8988T (cell line): ENCODE results near the gene BNC2.

Experiments
- DNase-seq: peaks from one replicate; pipeline ENCODE4 v3.0.0; 2011

Gene BNC2

DNA sequence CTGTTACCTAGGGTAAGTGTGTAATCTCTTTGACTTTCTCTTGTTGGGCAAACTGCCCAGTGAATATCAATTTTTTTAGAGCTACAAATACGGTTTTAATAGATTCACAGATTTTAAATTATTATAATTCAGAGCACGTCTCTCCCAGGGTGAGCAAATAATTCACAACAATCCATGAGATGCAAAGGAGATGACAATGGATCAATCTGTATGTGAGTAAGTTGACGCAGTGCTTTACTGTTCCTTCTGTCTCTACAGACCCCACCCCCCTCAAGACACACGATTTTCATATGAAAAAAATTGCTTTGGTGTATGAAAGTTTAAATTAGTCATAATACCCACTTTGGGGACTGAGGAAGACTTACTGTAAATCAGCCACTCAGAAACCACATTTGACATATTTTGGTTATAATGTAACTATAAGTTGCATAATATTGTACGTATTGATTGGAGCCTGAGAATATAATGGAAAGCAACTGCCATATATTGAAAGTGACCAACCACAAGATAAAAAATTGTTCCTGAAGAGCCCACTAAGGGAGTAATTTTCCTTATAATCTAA lies 201.7 kb downstream of the BNC2 start:
- DNase-seq, result no peak

DNA sequence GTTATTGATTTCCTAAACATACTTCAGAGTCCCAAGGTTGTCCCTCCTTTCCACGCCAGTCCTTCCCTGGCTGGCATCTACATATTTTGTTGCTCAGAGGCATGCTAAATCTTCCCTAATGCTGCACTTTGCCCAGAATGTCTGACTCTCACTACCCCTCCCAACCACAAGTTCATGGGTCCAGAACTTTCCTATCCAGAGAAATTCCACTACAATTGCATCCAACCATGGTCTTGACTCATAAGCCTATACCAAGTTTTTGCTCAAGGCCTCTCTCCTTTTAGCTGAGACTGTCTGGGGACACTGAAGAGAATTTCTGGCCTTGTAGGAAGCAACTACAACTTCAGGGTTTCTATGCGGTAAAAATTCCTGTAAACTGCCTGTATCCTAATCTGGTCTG lies 206.3 kb downstream of the BNC2 start:
- DNase-seq, result no peak

DNA sequence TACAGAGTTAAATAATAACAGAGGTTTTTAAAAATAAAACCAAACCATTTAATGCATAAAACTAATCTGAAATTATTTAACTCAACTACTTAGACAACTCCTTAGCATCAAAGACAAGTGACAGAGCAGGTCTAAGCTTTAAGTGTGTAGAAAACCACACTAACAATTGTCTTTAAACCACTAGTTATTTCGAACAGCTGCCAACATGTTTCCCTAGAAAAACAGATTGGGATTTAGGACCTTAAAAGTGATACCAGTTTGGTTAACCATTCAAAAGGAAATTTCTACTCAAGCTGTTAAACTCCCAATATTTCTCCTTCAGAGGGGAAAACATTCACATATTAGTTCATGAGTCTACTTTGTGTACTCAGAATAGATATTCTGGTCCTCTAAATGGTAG lies 208.7 kb downstream of the BNC2 start:
- DNase-seq, result no peak

DNA sequence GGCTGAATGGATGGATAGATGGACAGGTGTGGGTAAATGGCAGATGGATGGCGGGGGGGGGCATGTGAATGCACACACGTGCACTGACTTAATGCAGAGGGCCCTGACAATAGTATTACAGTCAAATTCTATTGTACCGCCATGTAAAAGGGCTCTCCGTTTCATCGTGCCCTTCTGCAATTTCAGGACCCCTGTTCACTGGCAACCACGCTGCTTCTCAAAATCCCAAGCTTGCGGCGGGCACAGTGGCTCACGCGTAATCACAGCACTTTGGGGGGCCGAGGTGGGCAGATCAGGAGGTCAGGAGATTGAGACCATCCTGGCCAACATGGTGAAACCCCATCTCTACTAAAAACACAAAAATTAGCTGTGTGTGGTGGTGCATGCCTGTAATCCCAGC lies 211.4 kb downstream of the BNC2 start:
- DNase-seq, result no peak

DNA sequence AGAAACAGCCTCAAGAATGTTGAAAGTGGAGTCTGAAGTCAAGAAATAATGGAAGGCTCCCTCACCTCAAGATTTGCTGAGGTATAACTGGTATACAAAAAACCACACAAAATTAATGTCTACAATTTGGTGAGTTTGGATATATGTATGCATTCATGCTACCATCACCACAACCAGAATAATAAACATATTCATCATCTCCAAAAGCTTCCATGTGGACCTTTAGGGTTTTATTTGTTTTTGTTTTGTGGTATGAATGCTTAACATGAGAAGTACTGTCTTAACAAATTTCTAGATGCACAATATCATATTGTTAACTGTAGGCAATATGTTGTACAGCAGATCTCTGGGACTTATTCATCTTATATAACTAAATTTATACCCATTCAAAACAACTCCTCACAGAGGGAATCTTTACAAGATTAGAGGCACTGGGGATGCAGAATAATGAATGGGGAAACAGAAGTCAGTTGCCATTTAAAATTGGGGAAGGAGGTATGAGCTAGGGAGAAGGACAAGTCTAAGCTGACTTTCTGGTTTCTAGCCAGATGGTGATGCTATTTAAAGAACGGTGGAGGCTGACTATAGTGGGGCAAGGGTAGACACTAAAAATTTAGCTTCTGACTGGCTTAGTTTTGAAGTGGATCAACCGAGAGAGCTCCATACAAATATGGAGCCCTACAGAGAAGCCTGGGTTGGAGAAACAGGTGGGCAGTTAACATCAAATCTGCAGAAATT lies 213.9 kb downstream of the BNC2 start:
- no peak for DNase-seq

DNA sequence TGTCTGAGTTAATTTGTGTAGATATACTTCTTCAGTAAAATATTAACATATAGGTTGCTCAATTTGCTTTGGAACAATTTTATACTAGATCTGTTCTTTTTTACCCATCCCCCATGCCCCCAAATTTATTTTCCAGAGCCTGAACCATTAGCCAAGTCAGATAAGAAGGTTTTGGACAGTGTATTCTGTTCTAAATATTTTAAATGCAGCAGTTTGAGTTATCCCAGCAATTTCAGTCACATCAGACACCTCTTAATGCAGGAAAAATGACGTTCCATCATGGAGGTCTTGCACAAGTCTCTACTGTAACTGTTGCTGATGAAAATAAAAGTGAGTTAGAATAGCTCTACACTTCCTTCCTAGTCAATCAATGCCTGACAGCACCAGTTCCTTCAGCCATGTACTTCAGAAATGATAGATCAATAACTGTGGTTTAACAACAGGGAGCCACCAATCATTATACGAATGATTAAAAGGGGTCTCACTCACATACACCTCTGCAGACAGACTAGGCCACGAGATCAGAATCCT lies 215.8 kb downstream of the BNC2 start:
- no peak for DNase-seq

DNA sequence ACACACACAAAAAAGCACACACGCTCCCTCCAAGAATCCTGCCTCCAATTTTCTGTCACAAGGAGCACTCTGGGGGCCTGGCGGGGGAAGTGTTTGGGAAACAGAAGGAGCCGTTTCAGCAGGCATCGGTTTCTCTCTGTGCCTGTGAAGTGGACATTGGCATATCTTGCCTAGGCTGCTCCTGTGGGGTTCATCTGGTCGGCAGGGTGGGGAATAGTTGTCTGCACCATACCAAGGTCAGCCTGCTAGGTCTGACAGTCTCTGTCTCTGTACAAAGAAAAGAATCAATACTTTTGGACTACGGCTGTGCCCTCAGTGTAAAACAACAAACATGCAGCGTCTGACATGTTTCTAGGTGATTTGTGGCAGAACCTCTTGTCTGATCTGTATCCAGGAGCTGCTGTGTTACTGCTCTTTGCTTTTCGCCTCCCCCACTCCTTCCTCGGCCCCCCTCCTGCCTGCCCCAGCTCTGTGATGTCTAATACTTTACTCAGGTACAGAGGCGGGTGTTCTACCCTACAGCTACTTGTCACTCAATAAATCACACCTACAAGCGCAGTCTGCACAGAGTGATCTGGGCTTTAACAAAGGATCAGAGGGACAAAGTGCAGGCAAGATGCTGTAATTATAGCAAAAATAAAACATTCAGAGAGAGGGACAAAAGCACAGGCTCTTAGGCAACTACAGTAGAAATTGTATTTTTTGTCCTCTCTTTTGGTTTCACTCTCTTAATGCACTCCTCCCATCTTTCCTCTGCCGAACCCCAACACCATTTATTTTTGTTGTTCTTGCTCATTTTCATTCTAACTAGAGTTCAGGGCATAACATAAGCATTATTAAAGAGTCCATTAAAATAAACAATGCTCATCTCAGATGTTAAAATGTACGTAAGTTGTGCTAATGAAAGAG lies 216.7 kb downstream of the BNC2 start:
- no peak for DNase-seq

DNA sequence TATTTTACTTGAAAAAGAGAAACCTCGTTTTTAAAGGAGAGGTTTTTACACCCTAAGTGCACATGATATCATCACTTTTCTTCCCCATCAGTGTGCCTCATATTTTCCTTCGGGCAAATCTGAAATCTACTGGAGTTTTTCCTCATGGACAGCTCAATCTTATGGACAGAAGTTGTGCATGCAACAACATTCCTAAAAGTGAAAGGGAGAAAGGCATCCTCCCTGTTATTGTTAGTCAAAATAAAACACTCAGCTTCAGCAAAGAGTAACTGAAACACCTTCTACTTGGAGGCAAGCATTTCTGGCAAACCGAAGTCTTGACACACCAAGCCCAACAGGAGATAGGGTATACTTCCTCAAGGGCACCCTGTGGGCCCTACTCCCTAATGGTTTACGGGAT lies 217.9 kb downstream of the BNC2 start:
- DNase-seq, result no peak

DNA sequence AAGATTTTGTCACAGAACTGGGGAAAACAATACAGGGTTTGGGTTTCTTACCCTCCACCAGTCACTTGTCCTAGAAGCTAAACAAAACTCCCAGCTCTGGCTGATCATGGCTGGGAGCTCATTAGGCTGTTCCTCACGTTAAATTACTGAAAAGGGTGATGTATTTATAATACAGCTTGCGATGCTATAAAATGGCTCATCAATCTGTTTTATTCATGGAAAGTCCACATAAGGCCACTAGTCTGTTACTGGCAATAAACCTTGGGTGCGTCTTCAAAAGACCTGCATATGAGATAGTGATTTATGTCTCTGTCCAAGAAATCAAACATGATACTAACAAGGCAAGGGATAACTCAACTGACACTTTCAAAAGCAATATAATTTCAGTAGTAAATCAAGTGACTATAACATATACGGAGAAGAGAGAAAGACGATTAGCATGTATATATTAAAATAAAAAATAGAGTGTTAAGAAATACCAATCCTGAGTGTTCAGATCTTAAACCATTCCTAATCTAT lies 219.0 kb downstream of the BNC2 start:
- DNase-seq, result no peak

DNA sequence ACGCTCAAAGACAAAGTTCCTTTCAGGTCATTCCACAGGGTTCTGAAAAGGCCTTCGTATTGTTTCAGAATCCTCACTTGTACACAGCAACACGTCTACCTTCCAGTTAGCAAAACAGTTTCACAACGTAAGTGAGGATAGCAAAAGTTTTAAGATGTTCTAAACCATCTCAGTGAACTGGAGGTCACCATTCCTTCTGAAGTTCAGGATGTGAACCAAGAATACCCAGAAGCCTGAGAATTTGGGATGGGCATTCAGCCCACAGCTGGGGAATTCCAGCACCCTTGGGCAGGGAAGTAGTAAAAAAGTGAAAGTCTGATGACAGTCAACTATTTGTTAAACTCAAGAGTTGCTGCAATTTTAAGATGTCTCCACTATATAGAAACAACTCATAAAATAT lies 224.5 kb downstream of the BNC2 start:
- no peak for DNase-seq

DNA sequence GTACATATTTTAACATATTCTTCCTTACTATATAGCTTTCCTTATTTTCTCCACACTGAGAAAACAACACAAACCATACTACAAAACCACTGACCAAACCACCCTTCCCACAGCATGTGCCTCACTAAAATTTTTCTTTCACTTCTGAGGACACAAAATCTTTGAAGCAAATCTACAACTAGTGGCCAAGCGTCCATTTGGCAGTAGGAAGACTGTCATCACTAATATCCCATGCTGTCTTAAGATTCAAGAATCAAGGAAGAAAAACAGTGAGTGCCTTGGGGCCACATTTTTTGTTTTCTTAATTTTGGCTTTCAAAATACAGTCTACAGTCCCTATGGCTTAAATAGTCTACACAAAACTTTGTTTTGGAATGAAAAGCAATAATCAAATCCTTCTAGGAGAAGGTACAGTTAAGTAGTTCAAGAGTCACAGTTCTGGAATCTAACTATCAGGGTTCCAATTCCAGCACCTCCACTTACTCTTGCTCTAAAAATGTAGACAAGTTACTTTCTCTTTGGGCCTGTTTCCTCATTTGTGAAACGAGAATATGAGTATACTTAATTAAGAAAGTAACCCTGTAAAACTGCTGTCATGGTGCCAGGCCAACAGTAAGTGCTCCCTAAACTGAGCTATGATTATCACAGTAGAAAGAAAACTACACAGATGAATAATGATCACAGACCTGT lies 227.9 kb downstream of the BNC2 start:
- DNase-seq, result no peak

DNA sequence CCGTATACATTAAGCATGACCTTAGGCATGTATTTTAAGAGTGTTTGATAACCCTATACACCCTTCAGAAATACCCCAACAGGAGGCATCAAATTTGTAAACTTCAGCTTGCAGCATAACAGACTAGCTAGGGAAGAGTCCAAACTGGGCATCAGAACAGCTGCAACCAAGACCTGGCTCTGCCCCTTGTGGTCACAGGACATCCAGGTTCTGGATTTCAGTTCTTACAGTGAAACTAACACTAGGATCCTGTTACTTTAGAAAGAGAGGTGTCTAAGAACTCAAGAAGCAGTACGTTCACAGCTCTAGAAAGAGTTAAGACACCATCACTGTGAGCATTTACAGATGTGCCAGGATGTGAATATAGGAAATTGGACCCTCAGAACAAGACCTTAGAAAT lies 229.8 kb downstream of the BNC2 start:
- no peak for DNase-seq

DNA sequence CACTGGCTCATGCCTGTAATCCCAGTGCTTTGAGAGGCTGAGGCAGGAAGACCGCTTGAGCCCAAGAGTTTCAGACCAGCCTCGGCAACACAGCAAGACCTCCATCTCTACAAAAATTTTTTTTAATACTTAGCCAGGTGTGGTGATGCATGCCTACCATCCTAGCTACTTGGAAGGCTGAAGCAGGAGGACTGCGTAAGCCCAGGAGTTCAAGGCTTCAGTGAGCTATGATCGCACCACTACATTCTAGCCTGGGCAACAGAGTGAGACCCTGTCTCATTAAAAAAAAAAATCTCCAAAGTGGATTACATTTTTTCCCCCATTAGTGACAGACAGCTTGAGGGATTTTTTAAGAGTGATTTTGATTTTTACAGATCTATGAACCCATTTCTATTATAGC lies 230.8 kb downstream of the BNC2 start:
- DNase-seq, result no peak

DNA sequence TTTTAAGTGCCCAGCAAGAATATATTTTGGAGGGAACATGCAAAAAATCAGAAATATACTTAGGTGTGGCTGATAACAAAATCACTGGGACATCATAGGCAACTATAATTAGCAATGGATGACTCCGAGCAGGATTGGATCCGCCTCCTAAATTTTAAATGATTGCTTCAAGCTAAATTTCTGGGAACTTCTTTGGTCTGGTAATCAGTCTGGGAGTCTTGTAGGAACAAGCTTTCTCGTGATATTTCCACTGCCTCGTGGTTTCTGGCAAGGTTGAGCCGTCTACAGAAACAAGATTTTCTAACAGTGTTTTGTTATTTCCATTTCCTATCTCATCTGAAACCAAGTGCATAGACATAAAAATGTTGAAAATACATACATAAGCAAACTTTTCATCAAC lies 232.6 kb downstream of the BNC2 start:
- DNase-seq, result no peak

DNA sequence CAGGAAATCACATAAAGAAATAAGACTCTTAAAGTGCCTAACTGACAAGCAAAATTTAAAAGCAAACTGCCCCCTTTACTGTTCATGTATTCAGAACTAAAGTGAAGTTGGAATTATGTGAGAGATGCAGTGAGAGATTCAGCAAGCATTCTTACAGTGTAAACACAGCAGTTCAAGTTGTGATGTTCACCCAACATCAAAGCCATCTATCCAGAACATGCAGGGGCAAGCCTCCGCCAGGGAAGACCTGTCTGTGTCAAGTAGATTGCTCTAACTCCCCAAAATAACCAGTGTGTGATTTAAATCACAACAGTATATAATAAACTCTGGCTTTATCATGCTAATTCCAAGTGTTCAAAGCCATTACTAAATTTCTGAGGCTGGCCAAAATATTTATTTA lies 233.3 kb downstream of the BNC2 start:
- no peak for DNase-seq

DNA sequence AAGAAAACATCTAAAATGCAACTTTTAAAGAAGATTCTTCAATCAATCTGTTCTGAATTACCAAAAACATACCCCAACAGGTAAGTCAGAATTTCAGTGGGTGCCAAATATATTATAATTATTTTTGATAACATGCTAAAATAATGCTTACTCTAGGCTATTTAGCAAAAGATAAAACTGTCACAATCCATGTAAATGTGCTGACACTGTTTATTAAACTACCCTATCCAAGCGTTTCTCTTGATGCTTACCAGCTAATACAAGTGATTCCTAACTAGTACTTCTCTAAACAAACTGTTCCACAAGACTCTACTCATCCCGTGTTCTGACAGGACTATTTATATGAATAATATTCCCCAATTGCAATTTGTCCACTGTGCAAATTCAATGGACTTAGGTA lies 236.7 kb downstream of the BNC2 start:
- DNase-seq, result no peak

DNA sequence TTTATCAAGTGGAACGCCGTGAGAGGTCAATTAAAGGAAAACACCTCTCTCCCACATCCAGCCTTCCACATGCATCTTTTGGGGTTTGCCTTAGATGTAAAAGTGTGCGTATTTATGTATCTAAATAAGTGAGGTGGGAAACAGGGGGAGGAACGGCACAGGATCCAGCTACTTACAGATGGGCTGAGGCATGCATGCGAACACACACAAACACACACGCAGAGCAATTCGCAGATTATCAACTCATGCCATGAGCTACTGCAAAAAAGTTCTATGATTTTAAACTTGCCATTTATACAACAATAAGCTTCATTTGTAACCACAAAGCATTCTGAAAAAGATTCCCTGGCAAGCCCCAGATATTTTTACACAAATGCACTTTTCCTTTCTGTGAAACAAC lies 242.1 kb downstream of the BNC2 start:
- no peak for DNase-seq

DNA sequence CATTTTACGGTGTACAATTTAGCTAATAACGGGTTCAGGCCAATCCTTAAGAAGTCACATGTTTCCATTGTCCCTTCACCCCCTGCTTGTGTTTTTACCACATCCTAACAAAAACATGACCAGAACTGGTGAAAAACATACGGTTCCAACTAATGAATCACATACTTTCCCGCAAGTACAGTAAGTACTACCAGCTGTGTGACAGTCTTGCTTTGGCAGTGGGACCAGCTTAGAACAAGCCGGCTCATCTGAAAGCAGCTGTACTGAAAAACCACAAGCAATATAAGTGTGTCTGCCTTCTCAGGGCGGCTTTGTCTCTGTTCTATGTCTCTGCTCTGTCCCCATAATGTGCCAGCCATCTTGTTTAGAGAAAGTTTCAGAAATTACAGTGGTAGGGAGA lies 242.5 kb downstream of the BNC2 start:
- DNase-seq, result no peak

DNA sequence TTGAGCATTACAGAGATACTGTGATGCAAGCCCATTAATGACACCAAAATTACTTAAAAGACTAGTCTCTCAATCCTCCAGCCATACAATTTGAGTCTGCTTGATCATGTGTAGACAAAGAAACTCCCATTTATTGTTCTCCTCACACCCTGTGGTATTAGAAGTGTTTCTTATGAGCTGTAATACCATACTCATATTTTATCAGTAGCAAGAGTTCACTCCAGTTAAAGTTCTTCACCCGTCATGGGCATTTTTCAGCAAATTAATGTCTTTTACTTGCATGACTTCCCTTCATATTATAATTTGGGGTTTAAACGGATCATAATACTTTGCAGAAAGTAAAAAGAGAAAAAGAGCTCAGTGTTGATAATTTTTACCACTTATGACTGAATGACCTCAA lies 242.9 kb downstream of the BNC2 start:
- DNase-seq, result no peak

DNA sequence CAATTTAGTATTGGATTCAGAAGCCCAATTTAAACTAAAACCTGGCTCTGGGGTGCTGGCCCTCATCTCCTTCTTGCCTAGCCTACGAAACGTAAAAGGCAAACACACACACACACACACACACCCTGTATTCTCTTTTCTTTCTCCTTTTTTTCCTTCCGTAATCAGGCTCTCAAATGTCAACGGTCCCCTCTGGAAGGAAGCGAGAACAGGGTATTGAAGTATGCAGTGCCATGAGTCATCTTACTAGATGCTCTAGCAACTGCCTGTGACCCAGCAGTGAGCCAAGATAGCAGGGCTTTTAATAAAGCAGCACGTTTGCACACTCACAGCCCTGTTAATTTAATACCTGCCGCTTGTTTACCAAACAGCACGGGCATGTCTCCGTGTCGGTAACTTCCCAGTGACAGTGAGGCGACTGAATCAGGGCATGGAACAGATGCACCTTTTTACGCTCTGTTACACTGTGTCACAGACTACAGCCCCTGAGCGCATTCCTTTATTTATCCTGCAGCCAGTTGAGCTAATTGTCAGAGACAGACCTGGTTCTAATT lies 243.8 kb downstream of the BNC2 start:
- no peak for DNase-seq

DNA sequence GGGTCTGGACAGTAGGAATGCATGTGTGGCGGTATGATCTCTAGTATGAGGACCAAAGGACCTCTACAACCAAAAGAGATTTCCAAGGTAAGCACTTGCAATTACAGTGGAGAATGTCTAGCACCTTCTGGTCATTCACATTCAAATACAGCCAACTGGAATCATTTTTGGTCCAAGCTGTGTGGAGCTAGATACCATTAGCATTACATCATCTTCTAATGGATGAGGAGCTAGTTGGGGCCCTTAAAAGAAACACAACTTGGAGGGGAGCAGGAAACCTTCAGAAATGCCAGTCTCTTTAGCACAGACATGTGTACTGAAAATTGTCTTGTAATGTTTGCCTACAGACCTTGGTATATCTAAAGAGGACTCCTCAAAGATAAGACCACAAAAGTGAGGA lies 244.7 kb downstream of the BNC2 start:
- no peak for DNase-seq

DNA sequence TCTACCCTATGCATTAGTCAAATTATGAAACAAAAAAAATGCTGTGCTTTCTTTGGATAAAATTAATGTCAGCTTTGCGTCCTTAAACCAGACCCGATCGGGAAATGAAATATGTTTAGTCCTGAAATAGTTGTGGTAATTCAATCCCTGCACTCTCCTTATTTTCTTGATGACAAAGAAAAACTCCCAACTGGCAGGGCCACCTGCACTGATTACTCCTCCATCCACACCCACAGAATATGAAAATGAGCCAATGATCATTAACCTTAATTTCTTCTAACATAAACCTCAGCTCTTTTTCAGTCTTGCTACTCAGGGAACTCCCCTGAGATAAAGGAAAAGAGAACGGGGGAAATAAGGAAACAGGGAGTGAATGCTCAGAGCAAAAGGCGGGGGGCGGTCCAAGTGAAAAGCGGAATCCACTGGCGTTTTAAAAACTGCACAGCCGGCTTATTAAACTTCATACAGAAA lies 245.3 kb downstream of the BNC2 start:
- DNase-seq, result no peak

DNA sequence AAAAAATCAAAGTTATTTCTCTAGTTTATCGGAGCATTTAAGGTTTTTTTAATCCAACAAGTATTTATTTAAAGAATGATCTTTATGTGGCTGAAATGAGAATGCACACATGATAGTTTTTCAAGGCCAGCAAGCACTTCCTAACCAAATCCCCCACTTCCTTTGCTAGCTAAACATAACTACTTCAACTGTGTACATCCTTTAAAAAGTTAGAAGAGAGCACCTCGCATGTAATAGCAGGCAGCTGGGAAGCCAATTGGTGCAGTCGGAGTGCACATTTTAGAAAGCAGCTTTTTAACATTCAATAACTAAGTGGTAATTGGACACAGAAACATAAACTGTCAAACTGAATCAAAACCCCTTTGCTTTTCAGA lies 245.7 kb downstream of the BNC2 start:
- no peak for DNase-seq
